NB4 (cell line): ENCODE results near the gene NIFK.

Experiments
- DNase-seq: peaks from one replicate; pipeline ENCODE4 v3.0.0; 2010; ENCODE audit warnings: low read depth
- H3K4me3 ChIP-seq: one replicate; pipeline ENCODE4 v1.5.1; 2011; ENCODE audit warnings: mild to moderate bottlenecking, low read depth, low read length, moderate library complexity
- CTCF ChIP-seq: IDR thresholded peaks from one replicate; pipeline ENCODE4 v1.5.1; 2012; ENCODE audit warnings: low read depth, low read length
- MAX ChIP-seq: IDR thresholded peaks from 2 replicates; pipeline ENCODE4 v1.6.1; 2011; ENCODE audit warnings: low read depth, low read length
- MYC ChIP-seq: IDR thresholded peaks from 2 replicates; pipeline ENCODE4 v1.6.1; 2011; ENCODE audit warnings: low read depth, low read length
- POLR2A ChIP-seq: IDR thresholded peaks from 2 replicates; pipeline ENCODE4 v1.6.1; 2011; ENCODE audit warnings: mild to moderate bottlenecking; ENCODE audit not compliant: insufficient read length; ENCODE audit errors: extremely low read depth

The NIFK gene

GRCh38 chr2:121776361-121776760 is 39.7 kb upstream of the NIFK start:
- H3K4me3 ChIP-seq: no peak overlapping the region
- DNase-seq: no peak
- TF ChIP-seq POLR2A (no peak), MYC (no peak)

GRCh38 chr2:121774235-121774634 is 37.6 kb upstream of the NIFK start:
- TF ChIP-seq MYC (no peak), MAX (no peak), CTCF (no peak), POLR2A (no peak)
- no peak overlapping the region for H3K4me3 ChIP-seq
- DNase-seq: no peak

GRCh38 chr2:121771976-121772742 is 35.5 kb upstream of the NIFK start:
- no peak for DNase-seq
- H3K4me3 ChIP-seq: no peak overlapping the region
- TF ChIP-seq POLR2A: no peak
- TF ChIP-seq CTCF: no peak
- no peak for TF ChIP-seq MAX
- TF ChIP-seq MYC: no peak

- no peak overlapping the region for H3K4me3 ChIP-seq
- no peak for DNase-seq
- TF ChIP-seq CTCF (no peak), POLR2A (no peak), MYC (no peak), MAX (no peak)
Measured at GRCh38 chr2:121768143-121768755, 31.6 kb upstream of the NIFK start.

- H3K4me3 ChIP-seq: no peak overlapping the region
- TF ChIP-seq MAX (no peak), CTCF (no peak), MYC (no peak)
- no peak for DNase-seq
Measured at GRCh38 chr2:121766624-121767023, 29.9 kb upstream of the NIFK start.

- H3K4me3 ChIP-seq: no peak overlapping the region
- no peak for DNase-seq
- TF ChIP-seq MAX: no peak
Measured at GRCh38 chr2:121764681-121765228, 28.1 kb upstream of the NIFK start.
